Neural cell (in vitro differentiated cells): ENCODE measurements around the gene LRRC2.

Experiments
- EP300 ChIP-seq: fragments of 450-650 bp; conservative IDR thresholded peaks from 2 replicates; pipeline ENCODE4 v1.6.1; 2014; ENCODE audit warnings: antibody characterized with exemption, mild to moderate bottlenecking, moderate library complexity; ENCODE audit not compliant: poor library complexity, severe bottlenecking
- EZH2 ChIP-seq: fragments of 200-600, 300-800 bp; shearing (Covaris generic), sonication (generic); IDR thresholded peaks from 2 replicates; pipeline ENCODE4 v1.6.1; 2014; ENCODE audit warnings: antibody characterized with exemption, low read length, borderline replicate concordance, mild to moderate bottlenecking; ENCODE audit not compliant: insufficient read depth, poor library complexity, severe bottlenecking
- POLR2AphosphoS5 ChIP-seq: IDR thresholded peaks from 2 replicates; pipeline ENCODE4 v1.6.1; 2012
- RAD21 ChIP-seq: fragments of 450-650 bp; conservative IDR thresholded peaks from 2 replicates; pipeline ENCODE4 v1.6.1; 2014; ENCODE audit warnings: antibody characterized with exemption, mild to moderate bottlenecking, moderate library complexity
- SMC3 ChIP-seq: fragments of 450-650 bp; conservative IDR thresholded peaks from 2 replicates; pipeline ENCODE4 v1.6.1; 2014; ENCODE audit warnings: antibody characterized with exemption, mild to moderate bottlenecking, moderate library complexity; ENCODE audit not compliant: poor library complexity
- TAF1 ChIP-seq: IDR thresholded peaks from 2 replicates; pipeline ENCODE4 v1.6.1; 2012; ENCODE audit warnings: low read depth
- TF ChIP-seq, protein P1 (sequence below): IDR thresholded peaks from 2 replicates; pipeline ENCODE4 v1.6.1; 2012; ENCODE audit warnings: borderline replicate concordance
- TF ChIP-seq, protein P2 (sequence below): fragments of 450-650 bp; IDR thresholded peaks from 2 replicates; pipeline ENCODE4 v1.5.1; 2014; ENCODE audit warnings: antibody characterized with exemption, mild to moderate bottlenecking, moderate library complexity; ENCODE audit not compliant: poor library complexity, severe bottlenecking

DNA sequence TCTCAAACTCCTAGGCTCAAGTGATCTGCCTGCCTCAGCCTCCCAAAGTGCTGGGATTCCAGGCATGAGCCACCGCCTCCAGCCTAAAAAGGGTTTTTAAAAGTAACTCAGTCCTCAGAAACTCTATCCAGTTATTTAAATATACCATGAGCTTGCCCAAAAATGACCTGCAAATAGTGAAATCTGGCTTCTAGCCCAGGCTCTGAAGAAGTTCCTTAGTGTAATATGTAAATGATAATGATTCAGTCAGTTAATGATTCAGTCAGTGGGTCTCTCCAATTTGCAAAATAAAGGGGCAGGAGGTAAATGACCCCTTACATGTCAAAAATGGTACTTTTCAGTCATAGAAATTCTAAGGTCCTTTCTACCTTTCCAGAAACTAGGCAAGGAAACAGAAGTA is 28.8 kb downstream of the LRRC2 start:
- TF ChIP-seq, protein P1, sequence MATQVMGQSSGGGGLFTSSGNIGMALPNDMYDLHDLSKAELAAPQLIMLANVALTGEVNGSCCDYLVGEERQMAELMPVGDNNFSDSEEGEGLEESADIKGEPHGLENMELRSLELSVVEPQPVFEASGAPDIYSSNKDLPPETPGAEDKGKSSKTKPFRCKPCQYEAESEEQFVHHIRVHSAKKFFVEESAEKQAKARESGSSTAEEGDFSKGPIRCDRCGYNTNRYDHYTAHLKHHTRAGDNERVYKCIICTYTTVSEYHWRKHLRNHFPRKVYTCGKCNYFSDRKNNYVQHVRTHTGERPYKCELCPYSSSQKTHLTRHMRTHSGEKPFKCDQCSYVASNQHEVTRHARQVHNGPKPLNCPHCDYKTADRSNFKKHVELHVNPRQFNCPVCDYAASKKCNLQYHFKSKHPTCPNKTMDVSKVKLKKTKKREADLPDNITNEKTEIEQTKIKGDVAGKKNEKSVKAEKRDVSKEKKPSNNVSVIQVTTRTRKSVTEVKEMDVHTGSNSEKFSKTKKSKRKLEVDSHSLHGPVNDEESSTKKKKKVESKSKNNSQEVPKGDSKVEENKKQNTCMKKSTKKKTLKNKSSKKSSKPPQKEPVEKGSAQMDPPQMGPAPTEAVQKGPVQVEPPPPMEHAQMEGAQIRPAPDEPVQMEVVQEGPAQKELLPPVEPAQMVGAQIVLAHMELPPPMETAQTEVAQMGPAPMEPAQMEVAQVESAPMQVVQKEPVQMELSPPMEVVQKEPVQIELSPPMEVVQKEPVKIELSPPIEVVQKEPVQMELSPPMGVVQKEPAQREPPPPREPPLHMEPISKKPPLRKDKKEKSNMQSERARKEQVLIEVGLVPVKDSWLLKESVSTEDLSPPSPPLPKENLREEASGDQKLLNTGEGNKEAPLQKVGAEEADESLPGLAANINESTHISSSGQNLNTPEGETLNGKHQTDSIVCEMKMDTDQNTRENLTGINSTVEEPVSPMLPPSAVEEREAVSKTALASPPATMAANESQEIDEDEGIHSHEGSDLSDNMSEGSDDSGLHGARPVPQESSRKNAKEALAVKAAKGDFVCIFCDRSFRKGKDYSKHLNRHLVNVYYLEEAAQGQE = no peak
- TF ChIP-seq, protein P2, sequence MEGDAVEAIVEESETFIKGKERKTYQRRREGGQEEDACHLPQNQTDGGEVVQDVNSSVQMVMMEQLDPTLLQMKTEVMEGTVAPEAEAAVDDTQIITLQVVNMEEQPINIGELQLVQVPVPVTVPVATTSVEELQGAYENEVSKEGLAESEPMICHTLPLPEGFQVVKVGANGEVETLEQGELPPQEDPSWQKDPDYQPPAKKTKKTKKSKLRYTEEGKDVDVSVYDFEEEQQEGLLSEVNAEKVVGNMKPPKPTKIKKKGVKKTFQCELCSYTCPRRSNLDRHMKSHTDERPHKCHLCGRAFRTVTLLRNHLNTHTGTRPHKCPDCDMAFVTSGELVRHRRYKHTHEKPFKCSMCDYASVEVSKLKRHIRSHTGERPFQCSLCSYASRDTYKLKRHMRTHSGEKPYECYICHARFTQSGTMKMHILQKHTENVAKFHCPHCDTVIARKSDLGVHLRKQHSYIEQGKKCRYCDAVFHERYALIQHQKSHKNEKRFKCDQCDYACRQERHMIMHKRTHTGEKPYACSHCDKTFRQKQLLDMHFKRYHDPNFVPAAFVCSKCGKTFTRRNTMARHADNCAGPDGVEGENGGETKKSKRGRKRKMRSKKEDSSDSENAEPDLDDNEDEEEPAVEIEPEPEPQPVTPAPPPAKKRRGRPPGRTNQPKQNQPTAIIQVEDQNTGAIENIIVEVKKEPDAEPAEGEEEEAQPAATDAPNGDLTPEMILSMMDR = no peak
- TF ChIP-seq TAF1 (no peak), POLR2AphosphoS5 (no peak), EZH2 (no peak), SMC3 (no peak), EP300 (no peak), RAD21 (no peak)
